WTC11 (cell line): Measurements from ENCODE around the gene COL6A6. TPM values are rescaled to one million over a fixed set of nuclear protein-coding genes. Genes with fewer than 3 reads are reported as not detected.

Experiments
- ATAC-seq: fragments of 200-7000 bp; cut with Tn5 transposase; 2 replicates; pipeline ENCODE4 v1.10.0; 2021; ENCODE audit warnings: mild to moderate bottlenecking, moderate library complexity
- CTCF ChIA-PET: fragments of 300-600 bp; sonication (Branson Sonifier 250); formaldehyde crosslinking; loops from one replicate; lab custom pipeline; 2021; ENCODE audit warnings: antibody characterized with exemption; lab: Charles Lee
- POLR2A ChIA-PET: fragments of 350-600 bp; sonication (Branson Sonifier 250); formaldehyde crosslinking; loops from one replicate; lab custom pipeline; 2021; ENCODE audit warnings: antibody characterized with exemption; lab: Charles Lee
- DNase-seq: peaks from one replicate; pipeline ENCODE4 v3.0.0; 2021; ENCODE audit warnings: low spot score
- H3K27ac Mint-ChIP-seq: 2 replicates; pipeline ENCODE4 v1.8.0; 2021; ENCODE audit warnings: mixed read lengths
- H3K27me3 Mint-ChIP-seq: 2 replicates; pipeline ENCODE4 v1.8.0; 2021; ENCODE audit warnings: low read depth, mild to moderate bottlenecking, moderate library complexity, mixed read lengths
- H3K36me3 Mint-ChIP-seq: 2 replicates; pipeline ENCODE4 v1.8.0; 2021; ENCODE audit warnings: mixed read lengths
- H3K4me1 Mint-ChIP-seq: 2 replicates; pipeline ENCODE4 v1.8.0; 2022; ENCODE audit warnings: mixed read lengths
- H3K4me3 Mint-ChIP-seq: 2 replicates; pipeline ENCODE4 v1.8.0; 2021; ENCODE audit warnings: mild to moderate bottlenecking, moderate library complexity, mixed read lengths
- H3K9me3 Mint-ChIP-seq: 2 replicates; pipeline ENCODE4 v1.8.0; 2021; ENCODE audit warnings: mixed read lengths
- CREM ChIP-seq: sonication (generic); formaldehyde crosslinking; IDR thresholded peaks from 2 replicates; pipeline ENCODE4 v1.8.1; 2022; ENCODE audit warnings: mild to moderate bottlenecking, missing genetic modification reagents, moderate library complexity
- HMGA2 ChIP-seq: fragments of 250-450 bp; sonication (Bioruptor Pico); IDR thresholded peaks from 2 replicates; pipeline ENCODE4 v1.4.0; 2021; ENCODE audit warnings: mild to moderate bottlenecking, moderate library complexity
- JAZF1 ChIP-seq: fragments of 250-450 bp; sonication (Bioruptor Pico); IDR thresholded peaks from 2 replicates; pipeline ENCODE4 v1.9.0; 2021; ENCODE audit warnings: moderate library complexity, mild to moderate bottlenecking, inconsistent platforms
- JUN ChIP-seq: sonication (generic); formaldehyde crosslinking; IDR thresholded peaks from 2 replicates; pipeline ENCODE4 v1.8.0; 2023; ENCODE audit warnings: mild to moderate bottlenecking, missing genetic modification reagents
- KAT7 ChIP-seq: sonication (generic); formaldehyde crosslinking; IDR thresholded peaks from 2 replicates; pipeline ENCODE4 v1.8.1; 2023; ENCODE audit warnings: missing genetic modification reagents, mild to moderate bottlenecking, borderline replicate concordance
- MXD4 ChIP-seq: fragments of 250-450 bp; sonication (Bioruptor Pico); IDR thresholded peaks from 2 replicates; pipeline ENCODE4 v1.8.0; 2021; ENCODE audit warnings: mild to moderate bottlenecking, moderate library complexity, borderline replicate concordance
- PRRX2 ChIP-seq: fragments of 250-450 bp; sonication (Bioruptor Pico); IDR thresholded peaks from 2 replicates; pipeline ENCODE4 v1.8.0; 2021; ENCODE audit warnings: mild to moderate bottlenecking
- TEAD4 ChIP-seq: sonication (generic); formaldehyde crosslinking; IDR thresholded peaks from 2 replicates; pipeline ENCODE4 v1.8.0; 2022; ENCODE audit warnings: mild to moderate bottlenecking, missing genetic modification reagents
- TP53 ChIP-seq: sonication (generic); formaldehyde crosslinking; IDR thresholded peaks from 2 replicates; pipeline ENCODE4 v1.8.1; 2023; ENCODE audit warnings: mild to moderate bottlenecking, missing genetic modification reagents
- ZBTB21 ChIP-seq: sonication (generic); formaldehyde crosslinking; IDR thresholded peaks from 2 replicates; pipeline ENCODE4 v1.8.1; 2023; ENCODE audit warnings: mild to moderate bottlenecking, missing genetic modification reagents, borderline replicate concordance
- ZNF317 ChIP-seq: sonication (generic); formaldehyde crosslinking; IDR thresholded peaks from 2 replicates; pipeline ENCODE4 v1.8.1; 2023; ENCODE audit warnings: low read depth, mild to moderate bottlenecking, moderate library complexity, missing genetic modification reagents, borderline replicate concordance
- ZNF396 ChIP-seq: fragments of 250-450 bp; sonication (Bioruptor Pico); IDR thresholded peaks from 2 replicates; pipeline ENCODE4 v1.8.0; 2021; ENCODE audit warnings: mild to moderate bottlenecking, moderate library complexity, borderline replicate concordance
- ZNF423 ChIP-seq: fragments of 250-450 bp; sonication (Bioruptor Pico); IDR thresholded peaks from 2 replicates; pipeline ENCODE4 v2.1.2; 2022; ENCODE audit warnings: mild to moderate bottlenecking, moderate library complexity
- ZNF671 ChIP-seq: fragments of 250-450 bp; sonication (Bioruptor Pico); IDR thresholded peaks from 2 replicates; pipeline ENCODE4 v1.8.0; 2021; ENCODE audit warnings: mild to moderate bottlenecking
- total RNA-seq: library from RNA; stranded (reverse); gene quantifications from 3 replicates; pipeline ENCODE4 v1.2.3, GENCODE V29; 2021
- TF ChIP-seq, protein P1 (sequence below): sonication (generic); formaldehyde crosslinking; IDR thresholded peaks from 2 replicates; pipeline ENCODE4 v1.8.1; 2022; ENCODE audit warnings: low read depth, mild to moderate bottlenecking, moderate library complexity, missing genetic modification reagents, borderline replicate concordance
- TF ChIP-seq, protein P2 (sequence below): fragments of 250-450 bp; sonication (Bioruptor Pico); IDR thresholded peaks from 2 replicates; pipeline ENCODE4 v1.8.0; 2021; ENCODE audit warnings: mild to moderate bottlenecking
- TF ChIP-seq, protein P3 (sequence below): fragments of 200-600 bp; IDR thresholded peaks from 2 replicates; pipeline ENCODE4 v1.8.0; 2022; ENCODE audit warnings: antibody characterized with exemption
- TF ChIP-seq, protein P4 (sequence below): sonication (generic); formaldehyde crosslinking; IDR thresholded peaks from 2 replicates; pipeline ENCODE4 v1.8.0; 2023; ENCODE audit warnings: missing genetic modification reagents, mild to moderate bottlenecking, borderline replicate concordance
- TF ChIP-seq, protein P5 (sequence below): fragments of 250-450 bp; sonication (Bioruptor Pico); conservative IDR thresholded peaks from 2 replicates; pipeline ENCODE4 v1.9.0; 2021; ENCODE audit warnings: mild to moderate bottlenecking
- TF ChIP-seq, protein P6 (sequence below): fragments of 250-450 bp; sonication (Bioruptor Pico); IDR thresholded peaks from 2 replicates; pipeline ENCODE4 v1.9.0; 2021; ENCODE audit warnings: mild to moderate bottlenecking, borderline replicate concordance

COL6A6 gene
- total RNA-seq, 1 experiment from 2014 or later, result 0.09 TPM

DNA sequence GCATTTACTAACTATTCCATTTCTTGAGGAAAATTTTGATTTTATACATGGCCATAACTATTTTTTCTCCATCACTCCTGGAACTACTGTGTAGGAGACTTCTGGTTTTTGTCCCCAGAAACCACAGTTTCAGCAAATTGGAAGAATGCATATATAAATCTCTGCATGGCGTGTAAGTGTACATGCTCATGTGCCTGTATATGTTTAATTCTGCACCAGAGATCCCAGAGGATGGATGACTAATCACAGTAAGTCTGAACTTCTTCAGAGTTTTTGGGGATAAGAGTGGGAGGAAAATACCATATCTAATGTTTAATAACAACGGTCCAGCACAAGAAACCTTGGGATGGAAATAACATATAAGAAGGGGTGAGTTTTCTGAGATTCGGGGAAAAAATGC is 10.9 kb upstream of the COL6A6 start (continued):
- TF ChIP-seq, protein P1, sequence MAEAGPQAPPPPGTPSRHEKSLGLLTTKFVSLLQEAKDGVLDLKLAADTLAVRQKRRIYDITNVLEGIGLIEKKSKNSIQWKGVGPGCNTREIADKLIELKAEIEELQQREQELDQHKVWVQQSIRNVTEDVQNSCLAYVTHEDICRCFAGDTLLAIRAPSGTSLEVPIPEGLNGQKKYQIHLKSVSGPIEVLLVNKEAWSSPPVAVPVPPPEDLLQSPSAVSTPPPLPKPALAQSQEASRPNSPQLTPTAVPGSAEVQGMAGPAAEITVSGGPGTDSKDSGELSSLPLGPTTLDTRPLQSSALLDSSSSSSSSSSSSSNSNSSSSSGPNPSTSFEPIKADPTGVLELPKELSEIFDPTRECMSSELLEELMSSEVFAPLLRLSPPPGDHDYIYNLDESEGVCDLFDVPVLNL, result no peak
- TF ChIP-seq MXD4 (CRISPR knock-in tag), result no peak
- TF ChIP-seq JUN (CRISPR knock-in tag), result no peak
- no peak for TF ChIP-seq KAT7 (CRISPR knock-in tag)
- TF ChIP-seq, protein P2, sequence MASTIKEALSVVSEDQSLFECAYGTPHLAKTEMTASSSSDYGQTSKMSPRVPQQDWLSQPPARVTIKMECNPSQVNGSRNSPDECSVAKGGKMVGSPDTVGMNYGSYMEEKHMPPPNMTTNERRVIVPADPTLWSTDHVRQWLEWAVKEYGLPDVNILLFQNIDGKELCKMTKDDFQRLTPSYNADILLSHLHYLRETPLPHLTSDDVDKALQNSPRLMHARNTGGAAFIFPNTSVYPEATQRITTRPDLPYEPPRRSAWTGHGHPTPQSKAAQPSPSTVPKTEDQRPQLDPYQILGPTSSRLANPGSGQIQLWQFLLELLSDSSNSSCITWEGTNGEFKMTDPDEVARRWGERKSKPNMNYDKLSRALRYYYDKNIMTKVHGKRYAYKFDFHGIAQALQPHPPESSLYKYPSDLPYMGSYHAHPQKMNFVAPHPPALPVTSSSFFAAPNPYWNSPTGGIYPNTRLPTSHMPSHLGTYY (CRISPR knock-in tag), result no peak
- TF ChIP-seq TEAD4 (CRISPR knock-in tag), result no peak
- no peak for TF ChIP-seq JAZF1 (CRISPR knock-in tag)
- TF ChIP-seq, protein P3, sequence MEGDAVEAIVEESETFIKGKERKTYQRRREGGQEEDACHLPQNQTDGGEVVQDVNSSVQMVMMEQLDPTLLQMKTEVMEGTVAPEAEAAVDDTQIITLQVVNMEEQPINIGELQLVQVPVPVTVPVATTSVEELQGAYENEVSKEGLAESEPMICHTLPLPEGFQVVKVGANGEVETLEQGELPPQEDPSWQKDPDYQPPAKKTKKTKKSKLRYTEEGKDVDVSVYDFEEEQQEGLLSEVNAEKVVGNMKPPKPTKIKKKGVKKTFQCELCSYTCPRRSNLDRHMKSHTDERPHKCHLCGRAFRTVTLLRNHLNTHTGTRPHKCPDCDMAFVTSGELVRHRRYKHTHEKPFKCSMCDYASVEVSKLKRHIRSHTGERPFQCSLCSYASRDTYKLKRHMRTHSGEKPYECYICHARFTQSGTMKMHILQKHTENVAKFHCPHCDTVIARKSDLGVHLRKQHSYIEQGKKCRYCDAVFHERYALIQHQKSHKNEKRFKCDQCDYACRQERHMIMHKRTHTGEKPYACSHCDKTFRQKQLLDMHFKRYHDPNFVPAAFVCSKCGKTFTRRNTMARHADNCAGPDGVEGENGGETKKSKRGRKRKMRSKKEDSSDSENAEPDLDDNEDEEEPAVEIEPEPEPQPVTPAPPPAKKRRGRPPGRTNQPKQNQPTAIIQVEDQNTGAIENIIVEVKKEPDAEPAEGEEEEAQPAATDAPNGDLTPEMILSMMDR, result no peak
- TF ChIP-seq, protein P4, sequence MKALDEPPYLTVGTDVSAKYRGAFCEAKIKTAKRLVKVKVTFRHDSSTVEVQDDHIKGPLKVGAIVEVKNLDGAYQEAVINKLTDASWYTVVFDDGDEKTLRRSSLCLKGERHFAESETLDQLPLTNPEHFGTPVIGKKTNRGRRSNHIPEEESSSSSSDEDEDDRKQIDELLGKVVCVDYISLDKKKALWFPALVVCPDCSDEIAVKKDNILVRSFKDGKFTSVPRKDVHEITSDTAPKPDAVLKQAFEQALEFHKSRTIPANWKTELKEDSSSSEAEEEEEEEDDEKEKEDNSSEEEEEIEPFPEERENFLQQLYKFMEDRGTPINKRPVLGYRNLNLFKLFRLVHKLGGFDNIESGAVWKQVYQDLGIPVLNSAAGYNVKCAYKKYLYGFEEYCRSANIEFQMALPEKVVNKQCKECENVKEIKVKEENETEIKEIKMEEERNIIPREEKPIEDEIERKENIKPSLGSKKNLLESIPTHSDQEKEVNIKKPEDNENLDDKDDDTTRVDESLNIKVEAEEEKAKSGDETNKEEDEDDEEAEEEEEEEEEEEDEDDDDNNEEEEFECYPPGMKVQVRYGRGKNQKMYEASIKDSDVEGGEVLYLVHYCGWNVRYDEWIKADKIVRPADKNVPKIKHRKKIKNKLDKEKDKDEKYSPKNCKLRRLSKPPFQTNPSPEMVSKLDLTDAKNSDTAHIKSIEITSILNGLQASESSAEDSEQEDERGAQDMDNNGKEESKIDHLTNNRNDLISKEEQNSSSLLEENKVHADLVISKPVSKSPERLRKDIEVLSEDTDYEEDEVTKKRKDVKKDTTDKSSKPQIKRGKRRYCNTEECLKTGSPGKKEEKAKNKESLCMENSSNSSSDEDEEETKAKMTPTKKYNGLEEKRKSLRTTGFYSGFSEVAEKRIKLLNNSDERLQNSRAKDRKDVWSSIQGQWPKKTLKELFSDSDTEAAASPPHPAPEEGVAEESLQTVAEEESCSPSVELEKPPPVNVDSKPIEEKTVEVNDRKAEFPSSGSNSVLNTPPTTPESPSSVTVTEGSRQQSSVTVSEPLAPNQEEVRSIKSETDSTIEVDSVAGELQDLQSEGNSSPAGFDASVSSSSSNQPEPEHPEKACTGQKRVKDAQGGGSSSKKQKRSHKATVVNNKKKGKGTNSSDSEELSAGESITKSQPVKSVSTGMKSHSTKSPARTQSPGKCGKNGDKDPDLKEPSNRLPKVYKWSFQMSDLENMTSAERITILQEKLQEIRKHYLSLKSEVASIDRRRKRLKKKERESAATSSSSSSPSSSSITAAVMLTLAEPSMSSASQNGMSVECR (CRISPR knock-in tag), result no peak
- TF ChIP-seq HMGA2, result no peak
- no peak for TF ChIP-seq ZNF317 (CRISPR knock-in tag)
- no peak for TF ChIP-seq PRRX2 (CRISPR knock-in tag)

DNA sequence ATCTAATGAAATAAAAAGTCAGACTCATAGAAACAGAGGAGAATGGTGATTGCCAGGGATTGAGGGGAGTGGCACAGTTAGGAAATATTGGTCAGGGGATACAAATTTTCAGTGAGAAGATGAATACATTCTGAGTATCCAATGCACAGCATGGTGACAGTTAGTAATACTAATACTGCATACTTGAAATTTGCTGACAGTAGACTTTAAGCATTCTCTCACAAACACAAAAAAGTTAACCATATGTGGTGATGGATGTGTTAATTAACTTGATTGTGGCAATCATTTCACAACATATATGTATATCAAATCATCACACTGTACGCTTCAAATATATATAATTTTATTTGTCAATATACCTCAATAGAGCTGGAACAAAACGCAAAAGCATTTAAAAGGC is 9.2 kb upstream of the COL6A6 start:
- H3K9me3 Mint-ChIP-seq, result no peaks in the 10 kb centered on the region
- DNase-seq (no peak), ATAC-seq (no peak)
- peaks cover 5% of the 10 kb centered on the region for H3K4me1 Mint-ChIP-seq
- no peak overlapping the region for H3K27ac Mint-ChIP-seq
- ChIA-PET POLR2A (no interaction called here), CTCF (no interaction called here)
- H3K4me3 Mint-ChIP-seq, result no peak overlapping the region
- no peaks in the 10 kb centered on the region; the same call in 1 of the 2 replicates for H3K27me3 Mint-ChIP-seq
- no peaks in the 10 kb centered on the region for H3K36me3 Mint-ChIP-seq
- TF ChIP-seq ZNF396 (CRISPR knock-in tag), result no peak
- no peak for TF ChIP-seq CREM (CRISPR knock-in tag)
- TF ChIP-seq, protein P5, sequence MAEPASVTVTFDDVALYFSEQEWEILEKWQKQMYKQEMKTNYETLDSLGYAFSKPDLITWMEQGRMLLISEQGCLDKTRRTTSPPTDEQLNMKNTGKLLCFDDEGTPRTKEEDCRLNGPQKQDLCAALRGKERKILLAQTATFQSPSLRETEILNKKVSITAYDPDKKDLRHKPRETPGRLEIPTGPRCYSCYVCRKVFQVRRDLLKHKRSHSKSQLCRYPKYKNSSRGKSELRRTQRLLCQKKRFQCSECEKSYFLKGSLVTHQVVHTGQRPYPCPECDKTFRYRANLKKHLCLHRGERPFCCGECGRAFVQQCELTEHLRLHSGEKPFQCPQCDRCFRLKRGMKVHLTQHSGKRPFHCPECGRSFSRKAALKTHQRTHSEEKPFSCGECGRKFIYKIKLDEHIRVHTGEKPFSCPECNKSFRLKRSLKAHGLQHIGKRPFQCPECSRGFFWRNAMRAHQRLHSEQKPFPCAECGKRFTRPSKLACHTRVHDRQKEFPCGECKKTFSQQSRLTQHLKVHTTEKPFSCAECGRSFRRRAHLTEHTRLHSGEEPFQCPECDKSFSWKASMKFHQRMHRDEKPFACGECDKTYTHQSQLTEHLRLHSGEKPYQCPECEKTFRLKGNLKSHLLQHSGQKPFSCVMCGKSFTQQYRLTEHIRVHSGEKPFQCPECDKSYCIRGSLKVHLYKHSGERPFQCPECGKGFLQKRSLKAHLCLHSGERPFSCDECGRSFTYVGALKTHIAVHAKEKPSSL (CRISPR knock-in tag), result no peak
- no peak for TF ChIP-seq ZBTB21 (CRISPR knock-in tag)
- TF ChIP-seq ZNF671 (CRISPR knock-in tag), result no peak
- TF ChIP-seq, protein P3, result no peak
- TF ChIP-seq TP53 (CRISPR knock-in tag), result no peak
- TF ChIP-seq ZNF423 (CRISPR knock-in tag), result no peak
- TF ChIP-seq, protein P6, sequence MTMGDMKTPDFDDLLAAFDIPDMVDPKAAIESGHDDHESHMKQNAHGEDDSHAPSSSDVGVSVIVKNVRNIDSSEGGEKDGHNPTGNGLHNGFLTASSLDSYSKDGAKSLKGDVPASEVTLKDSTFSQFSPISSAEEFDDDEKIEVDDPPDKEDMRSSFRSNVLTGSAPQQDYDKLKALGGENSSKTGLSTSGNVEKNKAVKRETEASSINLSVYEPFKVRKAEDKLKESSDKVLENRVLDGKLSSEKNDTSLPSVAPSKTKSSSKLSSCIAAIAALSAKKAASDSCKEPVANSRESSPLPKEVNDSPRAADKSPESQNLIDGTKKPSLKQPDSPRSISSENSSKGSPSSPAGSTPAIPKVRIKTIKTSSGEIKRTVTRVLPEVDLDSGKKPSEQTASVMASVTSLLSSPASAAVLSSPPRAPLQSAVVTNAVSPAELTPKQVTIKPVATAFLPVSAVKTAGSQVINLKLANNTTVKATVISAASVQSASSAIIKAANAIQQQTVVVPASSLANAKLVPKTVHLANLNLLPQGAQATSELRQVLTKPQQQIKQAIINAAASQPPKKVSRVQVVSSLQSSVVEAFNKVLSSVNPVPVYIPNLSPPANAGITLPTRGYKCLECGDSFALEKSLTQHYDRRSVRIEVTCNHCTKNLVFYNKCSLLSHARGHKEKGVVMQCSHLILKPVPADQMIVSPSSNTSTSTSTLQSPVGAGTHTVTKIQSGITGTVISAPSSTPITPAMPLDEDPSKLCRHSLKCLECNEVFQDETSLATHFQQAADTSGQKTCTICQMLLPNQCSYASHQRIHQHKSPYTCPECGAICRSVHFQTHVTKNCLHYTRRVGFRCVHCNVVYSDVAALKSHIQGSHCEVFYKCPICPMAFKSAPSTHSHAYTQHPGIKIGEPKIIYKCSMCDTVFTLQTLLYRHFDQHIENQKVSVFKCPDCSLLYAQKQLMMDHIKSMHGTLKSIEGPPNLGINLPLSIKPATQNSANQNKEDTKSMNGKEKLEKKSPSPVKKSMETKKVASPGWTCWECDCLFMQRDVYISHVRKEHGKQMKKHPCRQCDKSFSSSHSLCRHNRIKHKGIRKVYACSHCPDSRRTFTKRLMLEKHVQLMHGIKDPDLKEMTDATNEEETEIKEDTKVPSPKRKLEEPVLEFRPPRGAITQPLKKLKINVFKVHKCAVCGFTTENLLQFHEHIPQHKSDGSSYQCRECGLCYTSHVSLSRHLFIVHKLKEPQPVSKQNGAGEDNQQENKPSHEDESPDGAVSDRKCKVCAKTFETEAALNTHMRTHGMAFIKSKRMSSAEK (CRISPR knock-in tag), result no peak
